Measurements from ENCODE around the gene MRTFB. TPM values are rescaled to one million over a fixed set of nuclear protein-coding genes. Genes with fewer than 3 reads are reported as not detected.

MRTFB gene
- total RNA-seq, 1 donor from 2014 or later: 89.4 TPM

GRCh38 chr16:14151256-14152030 is 80.3 kb downstream of the MRTFB start:
- H3K27me3 ChIP-seq: no peaks in the 10 kb centered on the region
- H3K36me3 ChIP-seq: no peaks in the 10 kb centered on the region
- H3K4me3 ChIP-seq: peak overlapping the region in 1 of 2 donors; percentile 19
- peaks cover 0 to 32% of the 10 kb centered on the region in 2 donors for H3K4me1 ChIP-seq
- DNase-seq (ENCODE audit: low spot score in 2 of 2): no peak
- intact Hi-C loops (cut with DNase I): no loop called here
- H3K9me3 ChIP-seq: no peaks in the 10 kb centered on the region
- no peak for TF ChIP-seq CTCF (IDR thresholded peaks at IDR 0.05)
- peak overlapping the region; percentile 64 to 65 for H3K27ac ChIP-seq

- TF ChIP-seq CTCF (IDR thresholded peaks at IDR 0.05): no peak
- no peaks in the 10 kb centered on the region for H3K27me3 ChIP-seq
- peaks cover 0 to 32% of the 10 kb centered on the region in 2 donors for H3K4me1 ChIP-seq
- H3K36me3 ChIP-seq: no peaks in the 10 kb centered on the region
- H3K9me3 ChIP-seq: no peaks in the 10 kb centered on the region
- intact Hi-C loops (cut with DNase I): no loop called here
- H3K4me3 ChIP-seq: no peak overlapping the region
- H3K27ac ChIP-seq: peak overlapping the region; percentile 29 to 62
- DNase-seq (ENCODE audit: low spot score in 2 of 2): no peak
These were observed 84.6 kb downstream of the MRTFB start for GRCh38 chr16:14155572-14156190.

GRCh38 chr16:14164916-14165662 is 94.0 kb downstream of the MRTFB start:
- no peaks in the 10 kb centered on the region for H3K36me3 ChIP-seq
- no peak for TF ChIP-seq CTCF (IDR thresholded peaks at IDR 0.05)
- no peak overlapping the region for H3K27ac ChIP-seq
- intact Hi-C loops (cut with DNase I): no loop called here
- peaks cover 0 to 3% of the 10 kb centered on the region in 2 donors for H3K4me1 ChIP-seq
- no peaks in the 10 kb centered on the region for H3K27me3 ChIP-seq
- DNase-seq (ENCODE audit: low spot score in 2 of 2): no peak
- no peaks in the 10 kb centered on the region for H3K9me3 ChIP-seq
- H3K4me3 ChIP-seq: no peak overlapping the region

- no peaks in the 10 kb centered on the region for H3K27me3 ChIP-seq
- H3K4me3 ChIP-seq: no peak overlapping the region
- no peaks in the 10 kb centered on the region for H3K4me1 ChIP-seq
- no peak for DNase-seq (ENCODE audit: low spot score in 2 of 2)
- TF ChIP-seq CTCF (IDR thresholded peaks at IDR 0.05): no peak
- H3K9me3 ChIP-seq: no peaks in the 10 kb centered on the region
- H3K36me3 ChIP-seq: no peaks in the 10 kb centered on the region
- intact Hi-C loops (cut with DNase I): no loop called here
- H3K27ac ChIP-seq: no peak overlapping the region
These were observed 97.0 kb downstream of the MRTFB start for GRCh38 chr16:14168146-14168545.

GRCh38 chr16:14172200-14172809 is 101.2 kb downstream of the MRTFB start:
- intact Hi-C loops (cut with DNase I): no loop called here
- no peaks in the 10 kb centered on the region for H3K4me1 ChIP-seq
- H3K27ac ChIP-seq: no peak overlapping the region
- no peak for TF ChIP-seq CTCF (IDR thresholded peaks at IDR 0.05)
- no peak for DNase-seq (ENCODE audit: low spot score in 2 of 2)
- H3K9me3 ChIP-seq: no peaks in the 10 kb centered on the region
- no peak overlapping the region for H3K4me3 ChIP-seq
- H3K36me3 ChIP-seq: no peaks in the 10 kb centered on the region
- H3K27me3 ChIP-seq: no peaks in the 10 kb centered on the region

Measured in ascending aorta (tissue), 2 donors.